SK-N-SH (cell line): ENCODE results near the gene E4F1. TPM values are rescaled to one million over a fixed set of nuclear protein-coding genes. Genes with fewer than 3 reads are reported as not detected.
"Not testable (repeated sequence)": the region's sequence is repeated elsewhere in the genome, so short reads cannot be mapped to it uniquely, and the experiment has no call there.

Experiments
- CTCF ChIA-PET: fragments of 300-600, 350-600 bp; formaldehyde crosslinking; extraction: SDS; loops from one replicate; lab custom pipeline; 2021; lab: Yijun Ruan, JAX
- POLR2A ChIA-PET: fragments of 350-600 bp; sonication (Branson Sonifier 250); formaldehyde crosslinking; extraction: SDS; loops from one replicate; lab custom pipeline; 2020; ENCODE audit warnings: antibody characterized with exemption, inconsistent platforms; lab: Yijun Ruan, JAX
- DNase-seq: peaks from one replicate; pipeline ENCODE4 v3.0.0; 2012
- H2AFZ ChIP-seq: fragments of 200-600 bp; sonication (generic); 2 replicates; pipeline ENCODE4 v1.8.1; 2016; ENCODE audit warnings: antibody characterized with exemption, mild to moderate bottlenecking, low read depth
- H3F3A ChIP-seq: fragments of 200-600 bp; sonication (generic); replicated peaks from 2 replicates; pipeline ENCODE3; 2016; ENCODE audit warnings: antibody characterized with exemption, mild to moderate bottlenecking; ENCODE audit not compliant: insufficient read depth
- H3K27ac ChIP-seq, 2 experiments: fragments of 200-500 bp in 1 of 2; fragments of 200-600 bp in 1 of 2; sonication (Bioruptor generic) in 1 of 2; sonication (generic), shearing (Covaris generic) in 1 of 2; 2 replicates each; pipeline versions ENCODE4 v1.5.1 to v1.6.1; 2014 to 2016; ENCODE audit warnings: low read depth in 2 of 2, inconsistent platforms in 1 of 2, low read length in 1 of 2, mild to moderate bottlenecking in 1 of 2, mixed read lengths in 1 of 2
- H3K27me3 ChIP-seq: fragments of 200-600 bp; sonication (generic), shearing (Covaris generic); 2 replicates; pipeline ENCODE4 v1.6.1; 2016; ENCODE audit warnings: mixed run types; ENCODE audit not compliant: insufficient read depth
- H3K36me3 ChIP-seq, 2 experiments: fragments of 200-500 bp in 1 of 2; fragments of 200-600 bp in 1 of 2; sonication (Bioruptor generic) in 1 of 2; sonication (generic) in 1 of 2; replicated peaks in 1 of 2; 2 replicates each; pipeline versions ENCODE3 to v1.5.1; 2014 to 2016; ENCODE audit warnings: low read length in 1 of 2, mild to moderate bottlenecking in 1 of 2; ENCODE audit not compliant: insufficient read depth in 2 of 2, control insufficient read depth in 1 of 2
- H3K4me1 ChIP-seq, 2 experiments: fragments of 200-500 bp in 1 of 2; fragments of 200-600 bp in 1 of 2; sonication (Bioruptor generic) in 1 of 2; sonication (generic), shearing (Covaris generic) in 1 of 2; 2 replicates each; pipeline versions ENCODE4 v1.5.1 to v1.6.1; 2014 to 2016; ENCODE audit warnings: low read depth in 1 of 2, low read length in 1 of 2, mixed run types in 1 of 2; ENCODE audit not compliant: insufficient read depth in 2 of 2, control insufficient read depth in 1 of 2
- H3K4me2 ChIP-seq: fragments of 200-600 bp; sonication (generic), shearing (Covaris generic); 2 replicates; pipeline ENCODE4 v1.6.1; 2017; ENCODE audit warnings: mixed run types
- H3K4me3 ChIP-seq, 2 experiments: fragments of 200-500 bp in 1 of 2; fragments of 200-600 bp in 1 of 2; sonication (Bioruptor generic) in 1 of 2; sonication (generic), shearing (Covaris generic) in 1 of 2; 2 replicates each; pipeline versions ENCODE4 v1.5.1 to v1.8.1; 2014 to 2016; ENCODE audit warnings: low read depth in 2 of 2, inconsistent platforms in 1 of 2, low read length in 1 of 2, mild to moderate bottlenecking in 1 of 2, mixed read lengths in 1 of 2, moderate library complexity in 1 of 2
- H3K79me2 ChIP-seq: fragments of 200-600 bp; sonication (generic); 2 replicates; pipeline ENCODE4 v1.8.1; 2017; ENCODE audit warnings: mild to moderate bottlenecking; ENCODE audit not compliant: insufficient read depth
- H3K9ac ChIP-seq: fragments of 200-600 bp; sonication (generic); 2 replicates; pipeline ENCODE4 v1.6.1; 2017; ENCODE audit warnings: mixed run types
- H3K9me2 ChIP-seq: fragments of 200-600 bp; sonication (generic); 2 replicates; pipeline ENCODE4 v1.6.1; 2017; ENCODE audit warnings: mixed run types
- H3K9me3 ChIP-seq: fragments of 200-600 bp; sonication (generic); 2 replicates; pipeline ENCODE4 v1.6.1; 2017; ENCODE audit warnings: mixed run types, mild to moderate bottlenecking, moderate library complexity
- H4K20me1 ChIP-seq: fragments of 200-600 bp; sonication (generic); 2 replicates; pipeline ENCODE4 v1.6.1; 2017; ENCODE audit warnings: mild to moderate bottlenecking, mixed run types; ENCODE audit not compliant: insufficient read depth
- CHD2 ChIP-seq: fragments of 150-350 bp; IDR thresholded peaks from 2 replicates; pipeline ENCODE4 v1.6.1; 2018; ENCODE audit warnings: low read length; ENCODE audit not compliant: partially characterized antibody
- FOXJ3 ChIP-seq: sonication (generic); formaldehyde crosslinking; IDR thresholded peaks from 2 replicates; pipeline ENCODE4 v1.5.1; 2020; ENCODE audit warnings: mild to moderate bottlenecking, missing genetic modification reagents
- GABPA ChIP-seq: IDR thresholded peaks from 2 replicates; pipeline ENCODE4 v1.4.0; 2012; ENCODE audit warnings: low read depth, mild to moderate bottlenecking
- JUND ChIP-seq: IDR thresholded peaks from 2 replicates; pipeline ENCODE4 v1.4.0; 2012
- NRF1 ChIP-seq: IDR thresholded peaks from 2 replicates; pipeline ENCODE4 v1.6.1; 2012; ENCODE audit warnings: low read depth, mild to moderate bottlenecking, low read length
- RCOR1 ChIP-seq: fragments of 150-350 bp; IDR thresholded peaks from 2 replicates; pipeline ENCODE4 v1.6.1; 2017; ENCODE audit warnings: antibody characterized with exemption, low read length
- RFX5 ChIP-seq: IDR thresholded peaks from 2 replicates; pipeline ENCODE4 v1.6.1; 2012; ENCODE audit warnings: mild to moderate bottlenecking, improper control_type of control experiment, low read length
- TAF1 ChIP-seq: IDR thresholded peaks from 2 replicates; pipeline ENCODE4 v1.6.1; 2012; ENCODE audit warnings: low read depth, mild to moderate bottlenecking, low read length, moderate library complexity, borderline replicate concordance
- WGBS: methylation state at CpG from one replicate; pipeline ENCODE4 v1.1.6; 2017; ENCODE audit warnings: low lambda C conversion rate; 5-methylcytosine and 5-hydroxymethylcytosine counted together
- polyA plus RNA-seq, 3 experiments: library from polyadenylated mRNA; depleted of rRNA; stranded (reverse); fragments of >200 nt; gene quantifications; 2 replicates each; pipeline ENCODE4 v1.2.3, GENCODE V29; 2012
- TF ChIP-seq, protein P1 (sequence below): fragments of 150-350 bp; IDR thresholded peaks from 2 replicates; pipeline ENCODE4 v1.6.1; 2017; ENCODE audit warnings: antibody characterized with exemption, low read length, low read depth, borderline replicate concordance

E4F1 gene
- polyA plus RNA-seq, 1 of the 3 experiments (the other 2 are of a cell fraction) = 33.0 TPM

DNA sequence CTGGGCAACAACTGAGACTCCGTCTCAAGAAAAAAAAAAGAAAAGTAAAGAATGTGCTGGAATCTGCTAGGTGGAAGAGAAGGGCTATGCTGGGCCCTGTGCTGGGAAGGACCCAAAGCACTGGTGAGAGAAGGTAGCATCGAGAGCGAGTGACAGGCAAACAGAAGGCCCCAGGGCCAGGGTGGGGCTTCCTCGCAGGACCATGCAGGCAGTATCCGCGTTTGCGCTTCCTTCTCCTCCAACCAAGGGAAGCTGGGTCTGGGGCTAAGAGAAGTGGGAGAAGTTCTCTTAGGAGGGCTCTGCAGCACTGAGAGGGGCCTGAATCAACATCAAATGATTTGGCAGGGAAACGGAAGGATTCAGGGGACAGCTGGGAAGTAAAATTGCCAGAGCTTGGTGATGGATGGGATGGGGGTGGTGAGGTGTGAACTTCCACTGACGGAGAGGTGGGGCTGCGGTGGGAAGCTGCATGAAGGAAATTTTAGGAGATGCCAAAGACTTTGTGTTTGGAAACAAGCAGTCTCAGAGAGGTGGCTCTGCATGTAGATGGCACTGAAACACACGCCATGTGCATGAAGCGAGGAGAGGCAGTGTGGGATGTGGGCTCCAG lies 33.2 kb downstream of the E4F1 start:
- peaks cover 61 to 84% of the 10 kb centered on the region in 2 experiments for H3K36me3 ChIP-seq
- CTCF ChIA-PET = interaction anchor here (1.8 to 2.0 kb wide), 2 partner anchors 52 to 62 kb away, joined by 4 to 9 read pairs; partner anchors contain the start of gene MLST8

DNA sequence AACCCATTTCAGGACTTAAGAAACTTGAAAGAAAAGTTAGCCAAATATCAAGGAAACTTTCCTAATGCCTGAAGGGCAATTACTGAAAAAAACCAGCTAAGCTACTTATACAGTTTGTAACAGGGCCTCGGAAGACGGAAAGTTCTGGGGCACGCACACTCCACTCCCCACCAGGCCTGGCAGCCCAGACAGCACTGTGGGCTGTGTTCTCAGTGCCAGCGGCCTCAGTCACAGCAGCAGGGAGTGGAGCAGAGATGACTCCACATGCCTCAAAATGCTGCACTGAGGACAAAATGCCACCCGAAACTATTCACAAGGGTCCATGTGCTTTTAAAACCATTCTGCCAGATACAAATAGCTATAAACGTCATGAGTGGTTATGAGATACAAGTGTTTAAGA lies 34.3 kb downstream of the E4F1 start:
- peaks cover 72 to 83% of the 10 kb centered on the region in 2 experiments for H3K36me3 ChIP-seq
- peaks cover 71% of the 10 kb centered on the region for H3K79me2 ChIP-seq
- CTCF ChIA-PET = interaction anchor here (1.8 to 2.0 kb wide), 2 partner anchors 53 to 63 kb away, joined by 4 to 9 read pairs; partner anchors contain the start of gene MLST8
- no peak overlapping the region for H3K4me3 ChIP-seq
- H3K9me2 ChIP-seq = no peaks in the 10 kb centered on the region
- peaks cover 53% of the 10 kb centered on the region for H4K20me1 ChIP-seq
- WGBS = 90% methylated on average over 6 of the region's 6 CpGs
- TF ChIP-seq, protein P1, sequence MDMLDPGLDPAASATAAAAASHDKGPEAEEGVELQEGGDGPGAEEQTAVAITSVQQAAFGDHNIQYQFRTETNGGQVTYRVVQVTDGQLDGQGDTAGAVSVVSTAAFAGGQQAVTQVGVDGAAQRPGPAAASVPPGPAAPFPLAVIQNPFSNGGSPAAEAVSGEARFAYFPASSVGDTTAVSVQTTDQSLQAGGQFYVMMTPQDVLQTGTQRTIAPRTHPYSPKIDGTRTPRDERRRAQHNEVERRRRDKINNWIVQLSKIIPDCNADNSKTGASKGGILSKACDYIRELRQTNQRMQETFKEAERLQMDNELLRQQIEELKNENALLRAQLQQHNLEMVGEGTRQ = no peak
- TF ChIP-seq GABPA = no peak
- TF ChIP-seq RFX5 = no peak
- TF ChIP-seq NRF1 = no peak
- no peak for TF ChIP-seq JUND
- TF ChIP-seq FOXJ3 (CRISPR knock-in tag) = no peak
- no peak for TF ChIP-seq CHD2
- no peak for TF ChIP-seq RCOR1
- H3K27me3 ChIP-seq = no peaks in the 10 kb centered on the region
- no peaks in the 10 kb centered on the region for H3K9me3 ChIP-seq
- POLR2A ChIA-PET = no interaction called here
- no peaks in the 10 kb centered on the region for H3K4me1 ChIP-seq
- no peak overlapping the region for H3K27ac ChIP-seq
- no peak overlapping the region for H2AFZ ChIP-seq
- no peak overlapping the region for H3K9ac ChIP-seq
- H3K4me2 ChIP-seq = no peak overlapping the region
- no peak for DNase-seq
- H3F3A ChIP-seq = peaks cover 46% of the 10 kb centered on the region

More for the DNA sequence above, 33.2 kb downstream of the E4F1 start:
- peaks cover 60% of the 10 kb centered on the region for H3K79me2 ChIP-seq
- H3K4me2 ChIP-seq = no peak overlapping the region
- peaks cover 5 to 7% of the 10 kb centered on the region in 2 experiments; a peak in 1 of 4 replicates for H3K4me1 ChIP-seq
- H3K9ac ChIP-seq = no peak overlapping the region
- no peaks in the 10 kb centered on the region for H3K27me3 ChIP-seq
- H3F3A ChIP-seq = peaks cover 50% of the 10 kb centered on the region
- no peak overlapping the region for H2AFZ ChIP-seq
- no peak for DNase-seq
- TF ChIP-seq TAF1 = no peak
- no peak overlapping the region for H3K27ac ChIP-seq
- no peak overlapping the region for H3K4me3 ChIP-seq
- 94% methylated on average over 12 of the region's 12 CpGs for WGBS
- no peaks in the 10 kb centered on the region for H3K9me3 ChIP-seq
- no peaks in the 10 kb centered on the region for H3K9me2 ChIP-seq
- H4K20me1 ChIP-seq = peaks cover 45% of the 10 kb centered on the region
- POLR2A ChIA-PET = no interaction called here

DNA sequence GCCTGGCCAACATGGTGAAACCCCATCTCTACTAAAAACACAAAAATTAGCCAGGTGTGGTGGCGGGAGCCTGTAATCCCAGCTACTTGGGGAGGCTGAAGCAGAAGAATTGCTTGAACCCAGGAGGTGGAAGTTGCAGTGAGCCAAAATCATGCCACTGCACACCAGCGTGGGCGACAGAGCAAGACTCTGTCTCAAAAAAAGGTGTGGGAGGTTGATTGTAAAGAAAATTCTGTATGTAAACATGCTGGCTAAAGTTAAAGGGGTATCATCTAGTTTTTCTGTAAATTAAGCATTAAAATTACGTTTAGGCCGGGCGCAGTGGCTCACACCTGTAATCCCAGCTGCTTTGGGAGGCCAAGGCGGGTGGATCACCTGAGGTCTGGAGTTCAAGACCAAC lies 35.1 kb downstream of the E4F1 start:
- H3K27ac ChIP-seq, H3K9ac ChIP-seq, POLR2A ChIA-PET, H3K4me2 ChIP-seq, H3K9me3 ChIP-seq, H3K4me3 ChIP-seq, H3K9me2 ChIP-seq, H2AFZ ChIP-seq, H3K4me1 ChIP-seq, H3K27me3 ChIP-seq, DNase-seq: not testable (repeated sequence)
- WGBS = 98% methylated on average over 7 of the region's 7 CpGs
- Histone ChIP-seq H3K36me3 (peaks cover 76 to 90% of the 10 kb centered on the region in 2 experiments), H3K79me2 (peaks cover 79% of the 10 kb centered on the region), H4K20me1 (peaks cover 54% of the 10 kb centered on the region), H3F3A (peaks cover 38% of the 10 kb centered on the region)
- CTCF ChIA-PET = interaction anchor here (1.0 kb wide), 1 partner anchor 53 kb away, joined by 3 read pairs; no protein-coding TSS in a partner anchor
